ENCODE results near the gene NR1D2.

Gene NR1D2

DNA sequence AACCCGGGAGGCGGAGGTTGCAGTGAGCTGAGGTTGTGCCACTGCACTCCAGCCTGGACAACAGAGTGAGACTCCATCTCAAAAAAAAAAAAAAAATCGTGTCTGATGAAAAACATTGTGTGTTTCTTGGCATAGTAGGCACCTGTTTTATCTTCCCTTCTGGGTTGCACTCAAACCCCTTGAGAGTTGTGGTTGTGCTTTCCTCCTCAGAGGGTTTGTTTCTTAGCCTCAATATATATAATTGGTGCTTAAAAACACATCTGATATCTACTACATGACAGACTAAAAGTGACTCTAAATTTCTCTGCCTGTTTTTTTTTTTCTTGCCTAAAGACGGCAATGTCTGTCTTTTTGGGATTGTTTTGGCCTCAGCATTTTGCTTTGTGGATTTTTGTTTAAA, 7.6 kb downstream of the NR1D2 start:
- FAIRE-seq (peak; percentile 69), DNase-seq (ENCODE audit: insufficient read length) (no peak)
- TF ChIP-seq POLR2A (IDR thresholded peaks at IDR 0.05; ENCODE audit: low read depth, low read length) (no peak), POLR2AphosphoS5 (IDR thresholded peaks at IDR 0.05; ENCODE audit: low read depth, low read length) (no peak), TAF1 (IDR thresholded peaks at IDR 0.05; ENCODE audit: borderline replicate concordance, low read depth, low read length) (no peak)

GRCh38 chr3:23953523-23953922, 8.4 kb downstream of the NR1D2 start:
- DNase-seq (ENCODE audit: insufficient read length) (no peak), FAIRE-seq (no peak)
- no peak for TF ChIP-seq POLR2AphosphoS5 (IDR thresholded peaks at IDR 0.05; ENCODE audit: low read depth, low read length)
- no peak for TF ChIP-seq POLR2A (IDR thresholded peaks at IDR 0.05; ENCODE audit: low read depth, low read length)
- TF ChIP-seq TAF1 (IDR thresholded peaks at IDR 0.05; ENCODE audit: borderline replicate concordance, low read depth, low read length), result no peak

GRCh38 chr3:23954144-23954543, 9.1 kb downstream of the NR1D2 start:
- DNase-seq (ENCODE audit: insufficient read length) (no peak), FAIRE-seq (no peak)
- TF ChIP-seq TAF1 (IDR thresholded peaks at IDR 0.05; ENCODE audit: borderline replicate concordance, low read depth, low read length) (no peak), POLR2AphosphoS5 (IDR thresholded peaks at IDR 0.05; ENCODE audit: low read depth, low read length) (no peak), POLR2A (IDR thresholded peaks at IDR 0.05; ENCODE audit: low read depth, low read length) (no peak)

GRCh38 chr3:23956701-23957100, 11.6 kb downstream of the NR1D2 start:
- FAIRE-seq (no peak), DNase-seq (ENCODE audit: insufficient read length) (no peak)
- TF ChIP-seq POLR2AphosphoS5 (IDR thresholded peaks at IDR 0.05; ENCODE audit: low read depth, low read length) (no peak), POLR2A (IDR thresholded peaks at IDR 0.05; ENCODE audit: low read depth, low read length) (no peak), TAF1 (IDR thresholded peaks at IDR 0.05; ENCODE audit: borderline replicate concordance, low read depth, low read length) (no peak)

GRCh38 chr3:23959135-23959900, 14.2 kb downstream of the NR1D2 start:
- TF ChIP-seq TAF1 (IDR thresholded peaks at IDR 0.05; ENCODE audit: borderline replicate concordance, low read depth, low read length) (no peak), POLR2A (IDR thresholded peaks at IDR 0.05; ENCODE audit: low read depth, low read length) (no peak), POLR2AphosphoS5 (IDR thresholded peaks at IDR 0.05; ENCODE audit: low read depth, low read length) (no peak)
- DNase-seq (ENCODE audit: insufficient read length) (no peak), FAIRE-seq (no peak)

- DNase-seq (ENCODE audit: insufficient read length), result no peak
- TF ChIP-seq POLR2AphosphoS5 (IDR thresholded peaks at IDR 0.05; ENCODE audit: low read depth, low read length) (no peak), TAF1 (IDR thresholded peaks at IDR 0.05; ENCODE audit: borderline replicate concordance, low read depth, low read length) (no peak), POLR2A (IDR thresholded peaks at IDR 0.05; ENCODE audit: low read depth, low read length) (no peak)
- no peak for FAIRE-seq
Measured at GRCh38 chr3:23960649-23961048, 15.6 kb downstream of the NR1D2 start.

DNA sequence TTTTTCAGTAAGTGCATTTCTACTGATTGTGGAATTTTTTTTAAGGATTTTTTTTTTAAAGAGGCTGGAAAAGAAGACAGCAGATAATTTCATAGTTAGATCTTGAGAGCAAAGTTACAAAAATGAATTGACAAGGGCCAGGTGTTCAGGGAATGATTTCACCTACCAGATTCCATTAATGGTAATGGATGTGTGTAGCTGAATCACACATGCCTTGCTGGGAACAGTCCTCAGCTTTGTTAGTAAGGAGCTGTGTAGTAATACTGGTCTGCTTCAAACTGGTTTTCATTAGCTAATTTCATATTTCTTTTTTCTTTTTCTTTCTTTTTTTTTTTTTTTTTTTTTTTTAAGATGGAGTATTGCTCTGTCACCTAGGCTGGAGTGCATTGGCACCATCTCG, 16.0 kb downstream of the NR1D2 start:
- DNase-seq (ENCODE audit: insufficient read length) (no peak), FAIRE-seq (no peak)
- TF ChIP-seq POLR2AphosphoS5 (IDR thresholded peaks at IDR 0.05; ENCODE audit: low read depth, low read length) (no peak), TAF1 (IDR thresholded peaks at IDR 0.05; ENCODE audit: borderline replicate concordance, low read depth, low read length) (no peak), POLR2A (IDR thresholded peaks at IDR 0.05; ENCODE audit: low read depth, low read length) (no peak)

DNA sequence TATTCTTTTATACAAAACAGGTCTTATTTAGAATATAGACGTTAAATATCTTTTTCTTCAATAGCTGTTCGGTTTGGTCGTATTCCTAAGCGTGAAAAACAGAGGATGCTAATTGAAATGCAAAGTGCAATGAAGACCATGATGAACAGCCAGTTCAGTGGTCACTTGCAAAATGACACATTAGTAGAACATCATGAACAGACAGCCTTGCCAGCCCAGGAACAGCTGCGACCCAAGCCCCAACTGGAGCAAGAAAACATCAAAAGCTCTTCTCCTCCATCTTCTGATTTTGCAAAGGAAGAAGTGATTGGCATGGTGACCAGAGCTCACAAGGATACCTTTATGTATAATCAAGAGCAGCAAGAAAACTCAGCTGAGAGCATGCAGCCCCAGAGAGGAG, 16.8 kb downstream of the NR1D2 start:
- DNase-seq (ENCODE audit: insufficient read length) (no peak), FAIRE-seq (no peak)
- TF ChIP-seq POLR2A (IDR thresholded peaks at IDR 0.05; ENCODE audit: low read depth, low read length) (no peak), POLR2AphosphoS5 (IDR thresholded peaks at IDR 0.05; ENCODE audit: low read depth, low read length) (no peak), TAF1 (IDR thresholded peaks at IDR 0.05; ENCODE audit: borderline replicate concordance, low read depth, low read length) (no peak)

GRCh38 chr3:23964537-23965235, 19.6 kb downstream of the NR1D2 start:
- DNase-seq (ENCODE audit: insufficient read length) (no peak), FAIRE-seq (no peak)
- no peak for TF ChIP-seq POLR2AphosphoS5 (IDR thresholded peaks at IDR 0.05; ENCODE audit: low read depth, low read length)
- no peak for TF ChIP-seq POLR2A (IDR thresholded peaks at IDR 0.05; ENCODE audit: low read depth, low read length)
- no peak for TF ChIP-seq TAF1 (IDR thresholded peaks at IDR 0.05; ENCODE audit: borderline replicate concordance, low read depth, low read length)

GRCh38 chr3:23966328-23966727, 21.2 kb downstream of the NR1D2 start:
- no peak for TF ChIP-seq POLR2AphosphoS5 (IDR thresholded peaks at IDR 0.05; ENCODE audit: low read depth, low read length)
- no peak for TF ChIP-seq POLR2A (IDR thresholded peaks at IDR 0.05; ENCODE audit: low read depth, low read length)
- no peak for TF ChIP-seq TAF1 (IDR thresholded peaks at IDR 0.05; ENCODE audit: borderline replicate concordance, low read depth, low read length)
- FAIRE-seq (no peak), DNase-seq (ENCODE audit: insufficient read length) (no peak)

GRCh38 chr3:23968463-23969184, 23.5 kb downstream of the NR1D2 start:
- no peak for FAIRE-seq
- TF ChIP-seq POLR2AphosphoS5 (IDR thresholded peaks at IDR 0.05; ENCODE audit: low read depth, low read length), result no peak
- TF ChIP-seq TAF1 (IDR thresholded peaks at IDR 0.05; ENCODE audit: borderline replicate concordance, low read depth, low read length), result no peak
- no peak for TF ChIP-seq POLR2A (IDR thresholded peaks at IDR 0.05; ENCODE audit: low read depth, low read length)
- no peak for DNase-seq (ENCODE audit: insufficient read length)

Measured in GM12892 (cell line).